ENCODE results near the gene OSBPL2.

OSBPL2 gene

GRCh38 chr20:62303340-62304226 is 65.3 kb downstream of the OSBPL2 start:
- Histone ChIP-seq H3K79me2 (ENCODE audit: insufficient read depth, low read length) (peaks cover 41% of the 10 kb centered on the region), H3K9ac (ENCODE audit: low read depth, low read length) (peak overlapping the region; percentile 93), H3K4me3 (ENCODE audit: low read depth in 1 of 2, low read length in 2 of 2) (peak overlapping the region; percentile 99 to 100), H3K27me3 (ENCODE audit: insufficient read depth, low read length, poor library complexity) (no peaks in the 10 kb centered on the region), H3K9me3 (ENCODE audit: insufficient read depth, low read length, severe bottlenecking) (no peaks in the 10 kb centered on the region), H4K20me1 (ENCODE audit: insufficient read depth, low read length) (peaks cover 54% of the 10 kb centered on the region), H2AFZ (ENCODE audit: low read depth, low read length) (no peak overlapping the region), H3K36me3 (ENCODE audit: insufficient read depth, low read length) (peaks cover 59% of the 10 kb centered on the region), H3K4me2 (ENCODE audit: insufficient read depth, low read length) (peak overlapping the region; percentile 100), H3K27ac (ENCODE audit: low read length) (peak overlapping the region; percentile 79), H3K4me1 (ENCODE audit: insufficient read depth, low read length) (peaks cover 38% of the 10 kb centered on the region)
- ATAC-seq (ENCODE audit: insufficient read depth, low read depth) (no peak), DNase-seq (peak; percentile 23)
- TF ChIP-seq CTCF (IDR thresholded peaks at IDR 0.05; ENCODE audit: borderline replicate concordance, extremely low read depth, low read length, poor library complexity, severe bottlenecking) (no peak), EZH2 (IDR thresholded peaks at IDR 0.05; ENCODE audit: borderline replicate concordance, low read depth, low read length, severe bottlenecking) (no peak)

- H3K27me3 ChIP-seq (ENCODE audit: insufficient read depth, low read length, poor library complexity), result no peaks in the 10 kb centered on the region
- no peak overlapping the region for H2AFZ ChIP-seq (ENCODE audit: low read depth, low read length)
- H3K27ac ChIP-seq (ENCODE audit: low read length), result peak overlapping the region; percentile 79
- H3K9me3 ChIP-seq (ENCODE audit: insufficient read depth, low read length, severe bottlenecking), result no peaks in the 10 kb centered on the region
- H3K4me1 ChIP-seq (ENCODE audit: insufficient read depth, low read length), result peaks cover 38% of the 10 kb centered on the region
- ATAC-seq (ENCODE audit: insufficient read depth, low read depth) (no peak), DNase-seq (no peak)
- H3K79me2 ChIP-seq (ENCODE audit: insufficient read depth, low read length), result peaks cover 41% of the 10 kb centered on the region
- H3K36me3 ChIP-seq (ENCODE audit: insufficient read depth, low read length), result peaks cover 62% of the 10 kb centered on the region
- no peak for TF ChIP-seq EZH2 (IDR thresholded peaks at IDR 0.05; ENCODE audit: borderline replicate concordance, low read depth, low read length, severe bottlenecking)
- no peak for TF ChIP-seq CTCF (IDR thresholded peaks at IDR 0.05; ENCODE audit: borderline replicate concordance, extremely low read depth, low read length, poor library complexity, severe bottlenecking)
- H3K9ac ChIP-seq (ENCODE audit: low read depth, low read length), result peak overlapping the region; percentile 93
- peaks cover 57% of the 10 kb centered on the region for H4K20me1 ChIP-seq (ENCODE audit: insufficient read depth, low read length)
- peak overlapping the region; percentile 99 to 100; a peak in 3 of 4 replicates for H3K4me3 ChIP-seq (ENCODE audit: low read depth in 1 of 2, low read length in 2 of 2)
- peak overlapping the region; percentile 100 for H3K4me2 ChIP-seq (ENCODE audit: insufficient read depth, low read length)
Measured at GRCh38 chr20:62304331-62305148, 66.2 kb downstream of the OSBPL2 start.

- Histone ChIP-seq H3K79me2 (ENCODE audit: insufficient read depth, low read length) (peaks cover 41% of the 10 kb centered on the region), H3K36me3 (ENCODE audit: insufficient read depth, low read length) (peaks cover 62% of the 10 kb centered on the region), H3K4me2 (ENCODE audit: insufficient read depth, low read length) (peak overlapping the region; percentile 100), H3K4me1 (ENCODE audit: insufficient read depth, low read length) (peaks cover 38% of the 10 kb centered on the region), H3K9ac (ENCODE audit: low read depth, low read length) (peak overlapping the region; percentile 93), H3K9me3 (ENCODE audit: insufficient read depth, low read length, severe bottlenecking) (no peaks in the 10 kb centered on the region), H4K20me1 (ENCODE audit: insufficient read depth, low read length) (peaks cover 57% of the 10 kb centered on the region), H3K27me3 (ENCODE audit: insufficient read depth, low read length, poor library complexity) (no peaks in the 10 kb centered on the region), H3K4me3 (ENCODE audit: low read depth in 1 of 2, low read length in 2 of 2) (peak overlapping the region in 1 of 2 experiments; percentile 99; a peak in 1 of 4 replicates), H3K27ac (ENCODE audit: low read length) (no peak overlapping the region; the same call in 1 of the 2 replicates), H2AFZ (ENCODE audit: low read depth, low read length) (no peak overlapping the region)
- ATAC-seq (ENCODE audit: insufficient read depth, low read depth) (no peak), DNase-seq (no peak)
- TF ChIP-seq EZH2 (IDR thresholded peaks at IDR 0.05; ENCODE audit: borderline replicate concordance, low read depth, low read length, severe bottlenecking) (no peak), CTCF (IDR thresholded peaks at IDR 0.05; ENCODE audit: borderline replicate concordance, extremely low read depth, low read length, poor library complexity, severe bottlenecking) (no peak)
Measured at GRCh38 chr20:62305149-62305764, 66.9 kb downstream of the OSBPL2 start.

Data from DND-41 (cell line).